AG04450 (cell line): Measurements from ENCODE around the gene SART3. TPM values are rescaled to one million over a fixed set of nuclear protein-coding genes. Genes with fewer than 3 reads are reported as not detected.

Experiments
- CTCF ChIA-PET: fragments of 300-600, 350-600 bp; formaldehyde crosslinking; extraction: SDS; loops from one replicate; lab custom pipeline; 2022; ENCODE audit warnings: antibody characterized with exemption, inconsistent platforms; lab: Charles Lee
- POLR2A ChIA-PET: fragments of 350-600 bp; formaldehyde crosslinking; extraction: SDS; loops from one replicate; lab custom pipeline; 2021; ENCODE audit warnings: antibody characterized with exemption, inconsistent platforms; lab: Yijun Ruan, JAX
- DNase-seq: peaks from one replicate; pipeline ENCODE4 v3.0.0-alpha.2; 2011; ENCODE audit warnings: low read depth, low spot score
- H3K27ac ChIP-seq: one replicate; pipeline ENCODE4 v1.5.1; 2012; ENCODE audit warnings: low read depth, low read length, control low read depth
- H3K27me3 ChIP-seq: one replicate; pipeline ENCODE4 v1.6.0; 2012; ENCODE audit warnings: low read length; ENCODE audit not compliant: control insufficient read depth, insufficient read depth
- H3K4me3 ChIP-seq: 2 replicates; pipeline ENCODE4 v1.5.1; 2011; ENCODE audit warnings: mild to moderate bottlenecking, low read depth, low read length, control low read depth
- H3K9me3 ChIP-seq: 2 replicates; pipeline ENCODE4 v1.5.1; 2012; ENCODE audit warnings: low read length; ENCODE audit not compliant: control insufficient read depth, insufficient read depth
- CTCF ChIP-seq: IDR thresholded peaks from 2 replicates; pipeline ENCODE4 v1.5.1; 2011; ENCODE audit warnings: low read depth, low read length, control low read depth, inconsistent platforms
- polyA plus RNA-seq: library from polyadenylated mRNA; depleted of rRNA; stranded (reverse); fragments of >200 nt; gene quantifications from 2 replicates; pipeline ENCODE4 v1.2.3, GENCODE V29; 2011

Gene SART3
- polyA plus RNA-seq, 1 experiment, result 23.9 TPM

DNA sequence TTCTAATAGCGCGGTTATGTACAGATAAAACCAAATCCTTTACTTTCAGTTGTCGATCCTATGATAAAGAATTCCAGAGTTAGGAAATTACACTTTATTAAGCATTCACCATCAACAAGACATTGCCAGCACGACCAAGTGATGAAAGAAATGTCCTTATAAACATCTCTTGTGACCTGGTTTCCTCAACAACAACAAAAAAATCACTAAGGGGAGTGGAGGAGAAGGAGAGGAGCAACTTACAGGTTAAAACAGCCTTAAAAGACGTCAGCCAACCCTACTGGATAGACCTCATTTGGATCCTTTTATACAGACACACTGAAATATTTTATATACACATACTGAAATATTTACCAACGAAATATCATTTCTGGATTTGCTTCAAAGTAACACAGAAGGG lies 22.8 kb downstream of the SART3 start:
- ChIA-PET POLR2A (no interaction called here), CTCF (interaction anchor here (0.6 kb wide), 1 partner anchor 14 kb away, joined by 3 read pairs; no protein-coding TSS in a partner anchor)
- no peak overlapping the region for H3K27ac ChIP-seq

GRCh38 chr12:108531929-108532848 lies 28.8 kb downstream of the SART3 start:
- no peak for DNase-seq
- TF ChIP-seq CTCF, result no peak
- Histone ChIP-seq H3K27me3 (no peaks in the 10 kb centered on the region), H3K9me3 (no peaks in the 10 kb centered on the region), H3K4me3 (no peak overlapping the region), H3K27ac (no peak overlapping the region)
- ChIA-PET POLR2A (no interaction called here), CTCF (interaction anchor here (0.9 to 2.0 kb wide), 3 partner anchors 21 to 418 kb away, joined by 3 to 9 read pairs (median 4); no protein-coding TSS in a partner anchor)

More for the DNA sequence above, 22.8 kb downstream of the SART3 start:
- H3K9me3 ChIP-seq, result no peaks in the 10 kb centered on the region
- H3K27me3 ChIP-seq, result no peaks in the 10 kb centered on the region
- no peak for TF ChIP-seq CTCF
- H3K4me3 ChIP-seq, result no peak overlapping the region
- DNase-seq, result no peak

DNA sequence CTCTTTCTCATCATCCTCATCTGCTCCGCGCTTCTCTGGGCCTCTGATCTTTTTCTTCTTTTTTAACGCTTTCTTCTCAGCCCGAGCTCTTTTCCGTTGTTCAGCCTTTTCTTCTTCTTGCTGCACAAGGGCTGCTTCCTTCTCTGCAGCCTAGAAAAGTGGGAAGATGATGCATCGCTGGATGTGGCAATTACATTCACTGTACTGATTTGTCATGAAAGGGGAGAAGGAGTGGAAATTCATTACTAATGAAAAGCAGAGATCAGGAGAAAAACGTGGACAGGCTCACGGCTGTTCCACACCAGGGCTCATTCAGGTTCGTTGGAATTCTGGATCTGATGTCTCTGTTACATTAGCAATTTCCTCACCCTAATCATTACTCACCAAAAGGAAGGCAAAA lies 30.8 kb downstream of the SART3 start:
- no peak overlapping the region for H3K4me3 ChIP-seq
- no peak for TF ChIP-seq CTCF
- ChIA-PET CTCF (interaction anchor here (0.8 kb wide), 1 partner anchor 18 kb away, joined by 3 read pairs; no protein-coding TSS in a partner anchor), POLR2A (interaction anchor here (0.7 kb wide), 1 partner anchor 11 kb away, joined by 3 read pairs; no protein-coding TSS in a partner anchor)
- no peak overlapping the region for H3K27ac ChIP-seq
- DNase-seq, result no peak
- no peaks in the 10 kb centered on the region for H3K9me3 ChIP-seq
- H3K27me3 ChIP-seq, result no peaks in the 10 kb centered on the region

DNA sequence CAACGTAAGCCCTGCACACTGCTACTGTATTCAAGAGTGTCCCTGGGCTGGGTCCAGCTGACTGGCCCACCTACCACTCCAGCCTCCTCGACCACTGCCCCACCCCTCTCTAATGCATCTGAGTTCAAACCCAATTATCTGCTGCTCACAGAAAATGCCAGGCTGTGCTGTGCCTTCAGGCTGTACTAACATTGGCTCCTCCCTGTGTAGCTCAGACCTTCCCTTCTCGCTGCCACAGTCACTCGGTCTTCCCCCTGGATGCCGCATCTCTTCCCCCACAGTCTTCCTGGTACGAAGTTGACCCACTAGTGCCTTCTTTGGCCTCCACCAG lies 33.8 kb downstream of the SART3 start:
- ChIA-PET POLR2A (no interaction called here), CTCF (interaction anchor here (1.6 to 2.9 kb wide), 2 partner anchors 15 to 92 kb away, joined by 5 to 8 read pairs; no protein-coding TSS in a partner anchor)
- TF ChIP-seq CTCF, result no peak
- Histone ChIP-seq H3K4me3 (no peak overlapping the region), H3K9me3 (no peaks in the 10 kb centered on the region), H3K27ac (no peak overlapping the region), H3K27me3 (no peaks in the 10 kb centered on the region)
- no peak for DNase-seq
